ENCODE results near the gene ATE1. TPM values are rescaled to one million over a fixed set of nuclear protein-coding genes. Genes with fewer than 3 reads are reported as not detected.

Gene ATE1
- total and polyA plus RNA-seq, 2 experiments from 2014 or later, result 17.4 to 24.5 TPM

DNA sequence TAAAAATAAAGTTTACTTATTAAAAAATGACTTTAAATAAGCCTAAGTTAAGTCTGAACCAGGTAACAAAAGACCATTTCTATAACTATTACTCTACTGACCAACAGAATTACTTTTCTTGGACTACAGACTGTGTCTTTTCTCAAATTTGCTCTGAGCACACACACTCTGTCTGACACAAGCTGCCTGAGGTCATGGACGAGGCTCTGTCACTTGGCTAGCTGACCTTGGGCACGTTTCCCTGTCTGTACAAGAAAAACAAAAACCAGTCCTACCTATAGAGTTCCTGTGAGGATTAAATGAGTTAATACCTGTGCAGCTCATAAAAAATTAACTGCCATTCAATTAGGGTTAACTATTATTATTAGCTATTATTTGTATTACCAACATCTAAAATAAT, 22.9 kb downstream of the ATE1 start:
- no peaks in the 10 kb centered on the region; the same call in 1 of the 2 replicates for H3K79me2 ChIP-seq (replicated peaks; ENCODE audit: insufficient read depth)
- no peak overlapping the region for H3K4me2 ChIP-seq
- no peak overlapping the region for H3K4me3 ChIP-seq
- DNase-seq (ENCODE audit: low spot score) (no peak), ATAC-seq (no peak)
- H3K27ac ChIP-seq (ENCODE audit: low read depth), result no peak overlapping the region
- Mint-ChIP-seq H3K27me3 (ENCODE audit: insufficient read depth, low read depth, poor library complexity) (peaks cover 4% of the 10 kb centered on the region), H3K4me3 (no peak overlapping the region), H3K9me3 (no peaks in the 10 kb centered on the region), H3K27ac (no peak overlapping the region), H3K4me1 (peaks cover 5% of the 10 kb centered on the region), H3K36me3 (ENCODE audit: low read depth) (peaks cover 39% of the 10 kb centered on the region)
- no peaks in the 10 kb centered on the region; the same call in 1 of the 2 replicates for H4K20me1 ChIP-seq (replicated peaks; ENCODE audit: insufficient read depth)
- no peaks in the 10 kb centered on the region for H3K9me2 ChIP-seq (ENCODE audit: insufficient read depth)
- no peaks in the 10 kb centered on the region for H3K4me1 ChIP-seq (ENCODE audit: insufficient read depth)
- TF ChIP-seq ZNF114 (CRISPR knock-in tag; IDR thresholded peaks at IDR 0.05) (no peak), JUNB (IDR thresholded peaks at IDR 0.05; ENCODE audit: unreplicated experiment) (no peak), EZH2 (IDR thresholded peaks at IDR 0.05; ENCODE audit: low read depth, unreplicated experiment) (no peak), POLR2AphosphoS5 (IDR thresholded peaks at IDR 0.05; ENCODE audit: low read depth) (no peak), NANOG (IDR thresholded peaks at IDR 0.05; ENCODE audit: borderline replicate concordance) (no peak), EZH2phosphoT487 (IDR thresholded peaks at IDR 0.05; ENCODE audit: unreplicated experiment) (no peak), STAT1 (IDR thresholded peaks at IDR 0.05; ENCODE audit: unreplicated experiment) (no peak), CREB1 (CRISPR knock-in tag; IDR thresholded peaks at IDR 0.05; ENCODE audit: low read depth) (no peak), ZNF331 (CRISPR knock-in tag; IDR thresholded peaks at IDR 0.05; ENCODE audit: low read depth) (no peak)
- TF ChIP-seq, protein P1, sequence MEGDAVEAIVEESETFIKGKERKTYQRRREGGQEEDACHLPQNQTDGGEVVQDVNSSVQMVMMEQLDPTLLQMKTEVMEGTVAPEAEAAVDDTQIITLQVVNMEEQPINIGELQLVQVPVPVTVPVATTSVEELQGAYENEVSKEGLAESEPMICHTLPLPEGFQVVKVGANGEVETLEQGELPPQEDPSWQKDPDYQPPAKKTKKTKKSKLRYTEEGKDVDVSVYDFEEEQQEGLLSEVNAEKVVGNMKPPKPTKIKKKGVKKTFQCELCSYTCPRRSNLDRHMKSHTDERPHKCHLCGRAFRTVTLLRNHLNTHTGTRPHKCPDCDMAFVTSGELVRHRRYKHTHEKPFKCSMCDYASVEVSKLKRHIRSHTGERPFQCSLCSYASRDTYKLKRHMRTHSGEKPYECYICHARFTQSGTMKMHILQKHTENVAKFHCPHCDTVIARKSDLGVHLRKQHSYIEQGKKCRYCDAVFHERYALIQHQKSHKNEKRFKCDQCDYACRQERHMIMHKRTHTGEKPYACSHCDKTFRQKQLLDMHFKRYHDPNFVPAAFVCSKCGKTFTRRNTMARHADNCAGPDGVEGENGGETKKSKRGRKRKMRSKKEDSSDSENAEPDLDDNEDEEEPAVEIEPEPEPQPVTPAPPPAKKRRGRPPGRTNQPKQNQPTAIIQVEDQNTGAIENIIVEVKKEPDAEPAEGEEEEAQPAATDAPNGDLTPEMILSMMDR (conservative IDR thresholded peaks at IDR 0.05; ENCODE audit: low read depth in 2 of 2), result no peak
- TF ChIP-seq, protein P2, sequence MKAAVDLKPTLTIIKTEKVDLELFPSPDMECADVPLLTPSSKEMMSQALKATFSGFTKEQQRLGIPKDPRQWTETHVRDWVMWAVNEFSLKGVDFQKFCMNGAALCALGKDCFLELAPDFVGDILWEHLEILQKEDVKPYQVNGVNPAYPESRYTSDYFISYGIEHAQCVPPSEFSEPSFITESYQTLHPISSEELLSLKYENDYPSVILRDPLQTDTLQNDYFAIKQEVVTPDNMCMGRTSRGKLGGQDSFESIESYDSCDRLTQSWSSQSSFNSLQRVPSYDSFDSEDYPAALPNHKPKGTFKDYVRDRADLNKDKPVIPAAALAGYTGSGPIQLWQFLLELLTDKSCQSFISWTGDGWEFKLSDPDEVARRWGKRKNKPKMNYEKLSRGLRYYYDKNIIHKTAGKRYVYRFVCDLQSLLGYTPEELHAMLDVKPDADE (IDR thresholded peaks at IDR 0.05), result no peak
- TF ChIP-seq, protein P3, sequence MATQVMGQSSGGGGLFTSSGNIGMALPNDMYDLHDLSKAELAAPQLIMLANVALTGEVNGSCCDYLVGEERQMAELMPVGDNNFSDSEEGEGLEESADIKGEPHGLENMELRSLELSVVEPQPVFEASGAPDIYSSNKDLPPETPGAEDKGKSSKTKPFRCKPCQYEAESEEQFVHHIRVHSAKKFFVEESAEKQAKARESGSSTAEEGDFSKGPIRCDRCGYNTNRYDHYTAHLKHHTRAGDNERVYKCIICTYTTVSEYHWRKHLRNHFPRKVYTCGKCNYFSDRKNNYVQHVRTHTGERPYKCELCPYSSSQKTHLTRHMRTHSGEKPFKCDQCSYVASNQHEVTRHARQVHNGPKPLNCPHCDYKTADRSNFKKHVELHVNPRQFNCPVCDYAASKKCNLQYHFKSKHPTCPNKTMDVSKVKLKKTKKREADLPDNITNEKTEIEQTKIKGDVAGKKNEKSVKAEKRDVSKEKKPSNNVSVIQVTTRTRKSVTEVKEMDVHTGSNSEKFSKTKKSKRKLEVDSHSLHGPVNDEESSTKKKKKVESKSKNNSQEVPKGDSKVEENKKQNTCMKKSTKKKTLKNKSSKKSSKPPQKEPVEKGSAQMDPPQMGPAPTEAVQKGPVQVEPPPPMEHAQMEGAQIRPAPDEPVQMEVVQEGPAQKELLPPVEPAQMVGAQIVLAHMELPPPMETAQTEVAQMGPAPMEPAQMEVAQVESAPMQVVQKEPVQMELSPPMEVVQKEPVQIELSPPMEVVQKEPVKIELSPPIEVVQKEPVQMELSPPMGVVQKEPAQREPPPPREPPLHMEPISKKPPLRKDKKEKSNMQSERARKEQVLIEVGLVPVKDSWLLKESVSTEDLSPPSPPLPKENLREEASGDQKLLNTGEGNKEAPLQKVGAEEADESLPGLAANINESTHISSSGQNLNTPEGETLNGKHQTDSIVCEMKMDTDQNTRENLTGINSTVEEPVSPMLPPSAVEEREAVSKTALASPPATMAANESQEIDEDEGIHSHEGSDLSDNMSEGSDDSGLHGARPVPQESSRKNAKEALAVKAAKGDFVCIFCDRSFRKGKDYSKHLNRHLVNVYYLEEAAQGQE (IDR thresholded peaks at IDR 0.05; ENCODE audit: unreplicated experiment), result no peak
- TF ChIP-seq, protein P4, sequence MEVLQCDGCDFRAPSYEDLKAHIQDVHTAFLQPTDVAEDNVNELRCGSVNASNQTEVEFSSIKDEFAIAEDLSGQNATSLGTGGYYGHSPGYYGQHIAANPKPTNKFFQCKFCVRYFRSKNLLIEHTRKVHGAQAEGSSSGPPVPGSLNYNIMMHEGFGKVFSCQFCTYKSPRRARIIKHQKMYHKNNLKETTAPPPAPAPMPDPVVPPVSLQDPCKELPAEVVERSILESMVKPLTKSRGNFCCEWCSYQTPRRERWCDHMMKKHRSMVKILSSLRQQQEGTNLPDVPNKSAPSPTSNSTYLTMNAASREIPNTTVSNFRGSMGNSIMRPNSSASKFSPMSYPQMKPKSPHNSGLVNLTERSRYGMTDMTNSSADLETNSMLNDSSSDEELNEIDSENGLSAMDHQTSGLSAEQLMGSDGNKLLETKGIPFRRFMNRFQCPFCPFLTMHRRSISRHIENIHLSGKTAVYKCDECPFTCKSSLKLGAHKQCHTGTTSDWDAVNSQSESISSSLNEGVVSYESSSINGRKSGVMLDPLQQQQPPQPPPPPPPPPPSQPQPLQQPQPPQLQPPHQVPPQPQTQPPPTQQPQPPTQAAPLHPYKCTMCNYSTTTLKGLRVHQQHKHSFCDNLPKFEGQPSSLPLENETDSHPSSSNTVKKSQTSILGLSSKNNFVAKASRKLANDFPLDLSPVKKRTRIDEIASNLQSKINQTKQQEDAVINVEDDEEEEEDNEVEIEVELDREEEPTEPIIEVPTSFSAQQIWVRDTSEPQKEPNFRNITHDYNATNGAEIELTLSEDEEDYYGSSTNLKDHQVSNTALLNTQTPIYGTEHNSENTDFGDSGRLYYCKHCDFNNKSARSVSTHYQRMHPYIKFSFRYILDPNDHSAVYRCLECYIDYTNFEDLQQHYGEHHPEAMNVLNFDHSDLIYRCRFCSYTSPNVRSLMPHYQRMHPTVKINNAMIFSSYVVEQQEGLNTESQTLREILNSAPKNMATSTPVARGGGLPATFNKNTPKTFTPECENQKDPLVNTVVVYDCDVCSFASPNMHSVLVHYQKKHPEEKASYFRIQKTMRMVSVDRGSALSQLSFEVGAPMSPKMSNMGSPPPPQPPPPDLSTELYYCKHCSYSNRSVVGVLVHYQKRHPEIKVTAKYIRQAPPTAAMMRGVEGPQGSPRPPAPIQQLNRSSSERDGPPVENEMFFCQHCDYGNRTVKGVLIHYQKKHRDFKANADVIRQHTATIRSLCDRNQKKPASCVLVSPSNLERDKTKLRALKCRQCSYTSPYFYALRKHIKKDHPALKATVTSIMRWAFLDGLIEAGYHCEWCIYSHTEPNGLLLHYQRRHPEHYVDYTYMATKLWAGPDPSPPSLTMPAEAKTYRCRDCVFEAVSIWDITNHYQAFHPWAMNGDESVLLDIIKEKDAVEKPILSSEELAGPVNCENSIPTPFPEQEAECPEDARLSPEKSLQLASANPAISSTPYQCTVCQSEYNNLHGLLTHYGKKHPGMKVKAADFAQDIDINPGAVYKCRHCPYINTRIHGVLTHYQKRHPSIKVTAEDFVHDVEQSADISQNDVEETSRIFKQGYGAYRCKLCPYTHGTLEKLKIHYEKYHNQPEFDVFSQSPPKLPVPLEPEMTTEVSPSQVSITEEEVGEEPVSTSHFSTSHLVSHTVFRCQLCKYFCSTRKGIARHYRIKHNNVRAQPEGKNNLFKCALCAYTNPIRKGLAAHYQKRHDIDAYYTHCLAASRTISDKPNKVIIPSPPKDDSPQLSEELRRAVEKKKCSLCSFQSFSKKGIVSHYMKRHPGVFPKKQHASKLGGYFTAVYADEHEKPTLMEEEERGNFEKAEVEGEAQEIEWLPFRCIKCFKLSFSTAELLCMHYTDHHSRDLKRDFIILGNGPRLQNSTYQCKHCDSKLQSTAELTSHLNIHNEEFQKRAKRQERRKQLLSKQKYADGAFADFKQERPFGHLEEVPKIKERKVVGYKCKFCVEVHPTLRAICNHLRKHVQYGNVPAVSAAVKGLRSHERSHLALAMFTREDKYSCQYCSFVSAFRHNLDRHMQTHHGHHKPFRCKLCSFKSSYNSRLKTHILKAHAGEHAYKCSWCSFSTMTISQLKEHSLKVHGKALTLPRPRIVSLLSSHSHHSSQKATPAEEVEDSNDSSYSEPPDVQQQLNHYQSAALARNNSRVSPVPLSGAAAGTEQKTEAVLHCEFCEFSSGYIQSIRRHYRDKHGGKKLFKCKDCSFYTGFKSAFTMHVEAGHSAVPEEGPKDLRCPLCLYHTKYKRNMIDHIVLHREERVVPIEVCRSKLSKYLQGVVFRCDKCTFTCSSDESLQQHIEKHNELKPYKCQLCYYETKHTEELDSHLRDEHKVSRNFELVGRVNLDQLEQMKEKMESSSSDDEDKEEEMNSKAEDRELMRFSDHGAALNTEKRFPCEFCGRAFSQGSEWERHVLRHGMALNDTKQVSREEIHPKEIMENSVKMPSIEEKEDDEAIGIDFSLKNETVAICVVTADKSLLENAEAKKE (CRISPR knock-in tag; IDR thresholded peaks at IDR 0.05), result no peak
- H3K27me3 ChIP-seq (ENCODE audit: insufficient read depth), result no peaks in the 10 kb centered on the region
- no peaks in the 10 kb centered on the region; the same call in 1 of the 2 replicates for H3K36me3 ChIP-seq (ENCODE audit: insufficient read depth)
- H2AFZ ChIP-seq, result no peak overlapping the region
- no peaks in the 10 kb centered on the region for H3F3A ChIP-seq (replicated peaks; ENCODE audit: low read depth)

Measured in GM23338 (cell line).